Stimulated activated CD4-positive, alpha-beta T cell treated with anti-CD3 and anti-CD28 coated beads, Interleukin-1b, Interleukin-23, amount 100 ng/mL, for 1 hour (primary cell): Measurements from ENCODE around the gene CX3CR1.
"Not testable (repeated sequence)": the region's sequence is repeated elsewhere in the genome, so short reads cannot be mapped to it uniquely, and the experiment has no call there.

Experiments
- DNase-seq, 2 donors: peaks; one replicate each; pipeline ENCODE4 v3.0.0-alpha.2; 2020; ENCODE audit warnings: low read depth in 2 of 2

Gene CX3CR1

DNA sequence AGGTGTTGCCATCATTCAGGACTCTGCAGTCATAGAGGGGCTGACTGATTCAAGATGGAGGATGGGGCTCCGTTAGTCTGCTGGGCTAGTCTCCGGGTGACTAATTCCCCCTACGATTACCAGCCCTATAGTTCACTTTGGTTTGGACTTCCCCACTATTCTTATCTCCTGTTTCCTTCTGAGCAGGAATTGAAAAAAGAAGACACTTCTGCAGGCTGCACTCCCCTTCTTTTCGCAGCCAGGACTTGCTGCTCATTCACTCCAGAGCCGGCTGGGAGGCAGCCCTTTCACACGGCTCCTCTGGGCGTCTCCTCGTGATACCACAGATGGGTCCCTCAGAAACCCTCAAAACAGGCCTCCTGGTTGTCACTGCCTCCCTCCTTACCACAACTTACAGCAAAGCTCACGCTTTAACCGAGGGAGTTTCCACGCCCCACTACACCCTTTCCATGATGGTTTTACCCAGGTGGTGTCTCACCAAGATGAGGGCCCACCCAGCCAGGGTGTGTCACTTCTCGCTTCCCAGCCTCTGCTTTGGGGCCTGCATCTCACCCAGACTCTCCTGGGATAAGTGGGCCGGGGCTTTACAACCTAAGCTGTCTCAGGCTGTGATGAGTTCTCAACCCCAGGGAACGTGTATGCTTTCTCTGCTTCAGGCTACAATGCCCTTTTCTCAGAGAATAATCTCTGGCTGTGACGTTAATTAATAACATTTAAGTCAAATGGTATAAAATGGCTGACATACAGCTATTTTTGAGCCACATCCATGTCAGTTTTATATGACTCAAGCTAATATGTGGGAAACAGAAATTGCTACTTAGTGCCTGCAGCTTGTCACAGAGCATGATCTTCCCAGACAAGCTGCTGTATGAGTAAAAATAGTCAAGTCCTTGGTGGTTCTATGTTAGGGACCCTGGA is 11.9 kb downstream of the CX3CR1 start:
- DNase-seq = peak; percentile 26 to 28

- no peak for DNase-seq
Observed at GRCh38 chr3:39264053-39264452, 15.8 kb downstream of the CX3CR1 start.

GRCh38 chr3:39263576-39263975 is 16.3 kb downstream of the CX3CR1 start:
- DNase-seq = no peak

DNA sequence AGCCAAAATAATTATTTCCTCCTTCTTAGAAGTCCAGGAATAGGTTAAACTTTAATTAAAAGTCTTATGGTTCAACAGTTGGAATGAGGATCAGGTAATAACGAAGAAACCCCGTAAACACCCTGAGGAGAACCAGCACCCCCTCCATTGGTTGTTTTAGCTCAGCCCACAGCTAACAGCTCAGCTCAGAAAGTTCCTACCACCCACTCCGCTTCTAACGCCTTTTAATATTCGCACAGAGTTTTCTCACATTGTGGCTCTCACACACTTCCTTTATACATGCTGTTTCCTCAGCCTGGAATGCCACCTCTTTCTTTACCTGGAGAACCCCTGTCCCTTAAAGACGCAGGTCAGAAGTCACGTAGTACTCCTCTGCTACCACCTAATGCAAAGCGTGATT is 17.0 kb downstream of the CX3CR1 start:
- DNase-seq = no peak

DNA sequence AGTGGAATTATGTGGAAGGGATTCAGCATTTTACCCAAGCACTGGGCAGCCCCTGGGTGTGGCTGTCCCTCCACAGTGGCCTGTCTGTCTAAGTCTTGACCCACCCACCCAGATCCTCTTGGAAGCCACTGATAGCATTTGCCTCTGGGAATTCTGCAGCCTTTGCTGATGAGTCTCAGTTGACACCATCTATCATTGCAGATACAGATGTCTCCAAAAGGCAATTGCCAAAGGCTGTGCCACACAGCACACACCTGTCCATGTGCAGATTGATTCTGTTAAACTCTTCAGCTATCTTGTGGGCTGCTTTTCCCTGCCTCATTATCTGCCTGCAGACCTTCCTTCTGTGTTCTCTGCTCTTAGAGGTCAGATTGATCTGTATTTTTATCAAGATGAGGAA is 18.1 kb downstream of the CX3CR1 start:
- DNase-seq = no peak

DNA sequence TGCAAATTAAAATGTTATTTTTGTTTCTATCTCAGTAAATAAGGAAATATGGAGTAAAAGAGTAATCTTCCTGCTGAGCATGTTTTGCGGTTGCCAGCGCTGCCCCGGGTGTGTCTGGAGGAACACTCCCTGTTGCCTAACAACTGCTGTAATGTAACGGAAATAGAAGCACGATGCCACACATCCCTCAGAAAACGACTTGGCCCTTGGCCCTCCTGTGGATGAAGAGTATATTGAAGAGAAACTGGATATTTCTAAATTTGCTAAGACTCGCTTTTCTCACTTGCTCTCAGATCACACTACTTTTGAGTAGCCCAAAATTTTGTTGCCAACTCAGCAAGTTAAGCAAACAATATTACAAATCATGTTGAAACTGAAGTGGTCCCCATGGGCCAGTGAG is 18.9 kb downstream of the CX3CR1 start:
- no peak for DNase-seq

- no peak for DNase-seq
Observed at GRCh38 chr3:39260318-39260717, 19.5 kb downstream of the CX3CR1 start.

DNA sequence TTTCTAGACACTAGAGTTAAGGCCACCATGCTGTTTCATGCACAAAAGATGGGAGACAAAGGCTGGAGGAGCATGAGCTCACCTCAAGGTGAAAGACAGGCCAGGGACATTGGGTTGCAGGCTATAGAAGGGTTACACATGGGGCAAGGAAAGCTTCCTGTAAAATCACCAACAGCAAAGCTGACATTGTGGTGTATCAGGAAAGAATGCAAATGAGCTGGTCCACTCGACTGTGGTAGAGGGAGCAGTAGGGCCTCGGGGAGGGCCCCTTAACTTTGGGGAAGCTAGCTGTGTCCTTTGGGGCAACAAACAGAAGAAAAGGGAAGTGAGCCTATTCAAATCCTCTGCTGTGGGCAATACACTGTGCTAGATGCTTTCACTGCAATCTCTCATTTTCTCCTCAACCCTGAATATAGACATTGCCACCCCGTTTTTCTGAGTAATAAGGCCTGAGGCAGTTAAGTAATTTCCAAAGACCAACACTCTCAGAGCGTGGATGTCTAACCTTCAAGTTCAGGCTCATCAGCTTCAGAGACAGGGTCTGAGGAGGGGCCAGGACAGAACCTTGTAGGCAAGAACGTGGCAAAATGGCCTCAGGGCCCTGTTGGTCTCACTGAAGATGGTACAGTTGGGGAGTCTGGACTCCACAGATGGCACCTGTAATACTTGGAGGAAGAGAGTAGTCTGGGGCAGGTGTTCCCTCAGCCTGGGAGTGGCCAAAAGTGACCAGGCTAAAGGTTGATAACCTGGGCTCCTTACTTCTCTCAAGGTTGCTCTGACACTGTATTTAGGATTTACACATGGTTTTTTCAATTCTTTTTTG is 24.1 kb downstream of the CX3CR1 start:
- no peak for DNase-seq

- DNase-seq = no peak
Observed at GRCh38 chr3:39254806-39255449, 24.9 kb downstream of the CX3CR1 start.

GRCh38 chr3:39251576-39251975 is 28.3 kb downstream of the CX3CR1 start:
- no peak for DNase-seq

- no peak for DNase-seq
Observed at GRCh38 chr3:39250116-39250747, 29.6 kb downstream of the CX3CR1 start.

DNA sequence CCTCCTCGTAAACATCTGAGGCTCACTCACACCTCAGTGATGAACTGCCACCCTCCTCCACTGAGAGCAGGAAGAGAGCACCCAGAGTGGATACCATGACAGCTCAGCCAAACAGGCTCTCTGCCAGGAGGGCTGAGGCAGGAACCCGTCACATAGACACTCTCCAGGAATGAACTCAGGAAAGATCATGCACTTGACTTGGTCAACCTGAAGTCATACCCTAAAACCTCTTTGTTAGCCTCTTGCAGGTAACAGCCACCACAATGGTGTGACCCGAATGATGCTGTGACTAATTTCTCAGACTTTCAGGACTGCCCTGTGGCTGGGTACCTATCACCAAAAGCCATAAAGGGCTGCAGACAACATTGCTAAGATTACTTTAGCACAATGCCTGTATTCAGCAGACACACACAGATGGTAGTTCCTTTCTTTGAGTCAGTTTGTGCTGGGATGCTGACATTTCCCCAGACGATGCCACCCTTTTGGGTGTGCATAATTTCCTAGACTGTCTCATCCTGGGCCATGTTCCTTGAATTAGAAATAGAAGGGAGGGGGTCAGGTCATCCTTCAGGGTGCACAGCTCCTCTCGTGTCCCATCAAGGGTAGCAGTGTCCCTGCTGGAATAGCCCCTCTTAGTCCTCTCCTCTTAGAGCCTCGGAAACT is 30.3 kb downstream of the CX3CR1 start:
- no peak for DNase-seq

- no peak for DNase-seq
Observed at GRCh38 chr3:39241561-39241960, 38.3 kb downstream of the CX3CR1 start.

DNA sequence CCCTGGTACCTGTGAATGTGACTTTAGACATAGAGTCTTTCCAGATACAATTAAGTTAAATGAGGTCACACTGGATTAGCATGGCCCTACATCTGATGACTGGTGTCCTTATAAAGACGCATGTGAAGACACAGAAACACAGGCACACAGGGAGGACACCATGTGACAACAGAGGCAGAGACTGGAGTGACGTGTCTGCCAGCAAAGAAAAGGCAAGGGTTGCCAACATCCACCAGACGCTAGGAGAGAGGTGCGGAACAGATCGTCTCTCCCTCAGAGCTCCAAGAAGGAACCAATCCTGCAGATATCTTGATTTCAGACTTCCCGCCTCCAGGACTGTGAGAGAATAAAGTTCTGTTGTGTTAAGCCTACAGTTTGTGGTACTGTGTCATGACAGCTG is 42.8 kb downstream of the CX3CR1 start:
- DNase-seq = no peak

DNA sequence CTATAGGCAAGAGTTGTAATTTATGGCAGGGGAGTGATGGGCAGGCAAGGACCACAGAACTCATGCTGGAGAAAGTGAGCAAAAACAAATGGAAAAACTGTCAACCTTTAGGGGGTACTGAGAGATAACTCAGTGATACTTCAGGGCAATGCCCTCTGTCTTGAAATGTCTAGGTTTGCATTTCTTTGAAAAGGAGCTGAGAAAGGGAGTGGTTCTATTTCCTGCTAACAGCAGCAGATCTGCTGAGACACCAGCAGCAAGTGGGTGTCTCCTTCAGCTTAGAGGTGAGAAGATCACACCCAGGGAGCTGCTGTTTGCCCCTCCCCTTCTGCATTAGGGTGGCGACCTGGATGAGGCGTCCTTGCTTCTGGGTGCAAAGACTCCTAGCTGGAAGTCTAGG is 45.2 kb downstream of the CX3CR1 start:
- no peak for DNase-seq

DNA sequence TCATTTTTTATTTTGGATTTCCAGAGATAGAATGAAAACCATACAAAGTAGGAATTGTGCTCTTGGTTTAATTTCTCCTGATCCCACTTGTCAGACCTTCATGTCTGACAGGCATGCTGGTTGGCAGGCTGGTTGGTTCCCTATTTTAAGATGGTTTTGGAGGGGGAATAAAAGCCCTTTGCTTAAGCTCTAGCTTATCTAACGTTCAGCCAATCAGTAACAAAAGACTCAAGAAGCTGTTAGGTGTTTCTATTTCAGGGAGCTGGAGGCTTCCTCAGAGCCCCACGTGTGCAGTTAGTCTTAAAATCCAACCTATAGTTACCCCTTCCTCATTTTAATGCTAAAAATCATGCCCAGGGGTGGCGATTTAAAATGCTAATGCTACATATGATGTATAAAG is 47.0 kb downstream of the CX3CR1 start:
- DNase-seq = no peak

- DNase-seq = no peak
Observed at GRCh38 chr3:39230453-39230852, 49.4 kb downstream of the CX3CR1 start.

DNA sequence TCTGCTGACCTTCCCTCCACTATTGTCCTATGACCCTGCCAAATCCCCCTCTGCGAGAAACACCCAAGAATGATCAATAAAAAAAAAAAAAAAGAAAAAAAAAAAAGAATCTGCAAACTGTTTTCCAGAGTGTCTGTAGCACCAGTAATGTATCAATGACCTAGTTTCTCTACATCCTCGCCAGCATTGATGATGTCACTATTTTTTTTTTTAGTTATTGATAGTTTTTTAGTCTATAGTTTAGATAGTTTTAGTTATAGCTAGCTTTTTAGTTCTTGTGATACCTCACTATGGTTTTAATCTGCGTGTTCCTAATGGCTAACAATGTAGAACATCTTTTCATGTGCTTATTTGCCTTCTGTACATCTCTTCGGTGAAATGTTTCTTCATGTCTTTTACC is 51.3 kb downstream of the CX3CR1 start:
- no peak for DNase-seq

DNA sequence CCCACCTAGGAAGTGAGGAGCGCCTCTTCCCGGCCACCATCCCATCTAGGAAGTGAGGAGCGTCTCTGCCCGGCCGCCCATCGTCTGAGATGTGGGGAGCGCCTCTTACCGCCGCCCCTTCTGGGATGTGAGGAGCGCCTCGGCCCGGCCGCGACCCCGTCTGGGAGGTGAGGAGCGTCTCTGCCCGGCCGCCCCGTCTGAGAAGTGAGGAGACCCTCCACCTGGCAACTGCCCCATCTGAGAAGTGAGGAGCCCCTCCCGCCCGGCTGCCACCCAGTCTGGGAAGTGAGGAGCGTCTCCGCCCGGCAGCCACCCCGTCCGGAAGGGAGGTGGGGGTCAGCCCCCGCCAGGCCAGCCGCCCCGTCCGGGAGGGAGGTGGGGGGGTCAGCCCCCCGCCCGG is 52.2 kb downstream of the CX3CR1 start:
- DNase-seq = not testable (repeated sequence)

DNA sequence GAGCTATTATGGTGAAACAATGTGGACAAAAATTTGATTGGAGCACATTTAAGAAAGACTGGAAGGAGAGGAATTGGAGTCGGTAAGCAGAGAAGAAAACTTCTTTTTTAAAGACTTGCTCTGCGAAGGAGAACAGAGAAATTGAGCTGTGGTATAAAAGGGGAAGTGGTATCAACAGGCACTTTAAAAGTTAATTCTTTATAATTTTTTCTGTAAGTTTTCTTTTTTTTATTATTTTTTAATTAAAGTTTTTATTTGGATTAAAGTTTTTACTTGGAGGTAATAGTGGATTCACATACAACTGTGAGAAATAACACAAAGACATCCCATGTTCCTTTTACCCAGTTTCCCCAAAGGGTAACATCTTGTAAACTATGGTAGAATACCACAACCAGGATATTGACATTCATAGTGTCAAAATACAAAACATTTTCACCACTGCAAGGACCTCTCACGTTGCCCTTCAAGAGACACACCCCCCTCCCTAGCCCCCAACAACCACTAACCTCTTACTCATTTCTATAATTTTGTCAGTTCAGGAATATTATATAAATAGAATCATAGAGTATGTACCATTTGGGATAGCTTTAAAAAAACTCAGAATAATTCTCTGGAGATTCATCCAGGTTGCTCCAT is 53.6 kb downstream of the CX3CR1 start:
- no peak for DNase-seq

DNA sequence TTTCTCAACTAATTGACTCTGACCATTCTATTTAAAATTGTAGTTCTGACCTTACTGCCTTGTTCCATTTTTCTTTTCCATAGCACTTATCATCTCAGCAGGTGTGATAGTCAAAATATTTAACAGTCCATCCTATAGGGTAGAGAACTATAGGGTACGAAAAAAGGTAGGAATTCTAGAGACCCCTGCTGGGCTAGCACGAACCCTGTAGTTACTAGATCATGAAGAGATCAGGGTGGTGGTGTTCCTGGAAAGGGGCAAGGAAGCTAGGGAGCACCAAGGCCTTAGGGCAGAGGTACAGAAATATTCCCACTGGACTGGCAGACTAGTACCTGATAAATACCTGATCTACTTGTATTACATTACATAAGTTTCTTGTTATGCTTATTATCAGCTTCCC is 55.5 kb downstream of the CX3CR1 start:
- no peak for DNase-seq
